ENCODE results near the gene CD79A.

CD79A gene

DNA sequence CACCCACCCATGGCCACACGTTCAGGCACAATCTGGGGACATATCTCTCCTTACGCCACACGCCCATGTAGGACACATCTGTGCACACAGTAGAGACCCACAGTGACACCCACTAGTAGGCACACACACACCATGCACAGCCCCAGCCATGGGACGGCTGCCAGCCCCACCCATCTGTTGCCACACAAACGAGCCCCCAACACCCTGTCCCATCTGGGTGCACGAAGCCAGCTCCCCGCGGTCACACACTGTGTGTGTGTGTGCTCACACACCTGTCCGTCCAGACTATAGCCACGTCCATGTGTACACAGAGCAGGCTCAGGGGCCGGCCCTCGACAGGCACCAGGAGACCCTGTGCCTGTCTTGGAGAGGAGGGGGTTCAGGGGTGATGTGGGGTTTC is 40.6 kb downstream of the CD79A start:
- no peak for DNase-seq (ENCODE audit: extremely low read depth in 1 of 2, low read depth in 1 of 2)

- DNase-seq (ENCODE audit: extremely low read depth in 1 of 2, low read depth in 1 of 2): no peak
Measured at GRCh38 chr19:41918095-41918494, 41.0 kb downstream of the CD79A start.

GRCh38 chr19:41918653-41919244 is 41.7 kb downstream of the CD79A start:
- DNase-seq (ENCODE audit: extremely low read depth in 1 of 2, low read depth in 1 of 2): no peak

DNA sequence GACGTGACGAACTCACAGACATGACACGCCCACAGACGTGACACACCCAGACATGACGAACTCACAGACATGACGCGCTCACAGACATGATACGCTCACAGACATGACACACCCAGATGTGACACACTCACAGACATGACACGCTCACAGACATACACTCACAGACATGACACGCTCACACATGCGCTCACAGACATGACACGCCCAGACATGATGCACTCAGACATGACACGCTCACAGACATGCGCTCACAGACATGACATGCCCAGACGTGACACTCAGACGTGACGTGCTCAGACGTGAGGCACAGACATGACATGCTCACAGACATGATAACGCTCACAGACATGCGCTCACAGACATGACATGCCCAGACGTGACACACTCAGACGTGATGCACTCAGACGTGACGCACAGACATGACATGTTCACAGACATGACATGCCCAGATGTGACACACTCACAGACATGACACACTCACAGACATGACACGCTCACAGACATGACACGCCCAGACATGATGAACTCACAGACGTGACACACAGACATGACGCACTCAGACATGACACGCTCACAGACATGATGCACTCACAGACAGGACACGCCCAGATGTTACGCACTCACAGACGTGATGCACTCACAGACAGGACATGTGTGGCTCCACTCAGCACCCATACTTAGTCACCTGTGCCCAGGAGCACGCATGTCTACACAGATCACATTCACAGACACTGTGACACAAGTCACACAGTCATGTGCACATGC is 43.1 kb downstream of the CD79A start:
- no peak for DNase-seq (ENCODE audit: extremely low read depth in 1 of 2, low read depth in 1 of 2)

GRCh38 chr19:41920882-41921576 is 44.0 kb downstream of the CD79A start:
- DNase-seq (ENCODE audit: extremely low read depth in 1 of 2, low read depth in 1 of 2): no peak

DNA sequence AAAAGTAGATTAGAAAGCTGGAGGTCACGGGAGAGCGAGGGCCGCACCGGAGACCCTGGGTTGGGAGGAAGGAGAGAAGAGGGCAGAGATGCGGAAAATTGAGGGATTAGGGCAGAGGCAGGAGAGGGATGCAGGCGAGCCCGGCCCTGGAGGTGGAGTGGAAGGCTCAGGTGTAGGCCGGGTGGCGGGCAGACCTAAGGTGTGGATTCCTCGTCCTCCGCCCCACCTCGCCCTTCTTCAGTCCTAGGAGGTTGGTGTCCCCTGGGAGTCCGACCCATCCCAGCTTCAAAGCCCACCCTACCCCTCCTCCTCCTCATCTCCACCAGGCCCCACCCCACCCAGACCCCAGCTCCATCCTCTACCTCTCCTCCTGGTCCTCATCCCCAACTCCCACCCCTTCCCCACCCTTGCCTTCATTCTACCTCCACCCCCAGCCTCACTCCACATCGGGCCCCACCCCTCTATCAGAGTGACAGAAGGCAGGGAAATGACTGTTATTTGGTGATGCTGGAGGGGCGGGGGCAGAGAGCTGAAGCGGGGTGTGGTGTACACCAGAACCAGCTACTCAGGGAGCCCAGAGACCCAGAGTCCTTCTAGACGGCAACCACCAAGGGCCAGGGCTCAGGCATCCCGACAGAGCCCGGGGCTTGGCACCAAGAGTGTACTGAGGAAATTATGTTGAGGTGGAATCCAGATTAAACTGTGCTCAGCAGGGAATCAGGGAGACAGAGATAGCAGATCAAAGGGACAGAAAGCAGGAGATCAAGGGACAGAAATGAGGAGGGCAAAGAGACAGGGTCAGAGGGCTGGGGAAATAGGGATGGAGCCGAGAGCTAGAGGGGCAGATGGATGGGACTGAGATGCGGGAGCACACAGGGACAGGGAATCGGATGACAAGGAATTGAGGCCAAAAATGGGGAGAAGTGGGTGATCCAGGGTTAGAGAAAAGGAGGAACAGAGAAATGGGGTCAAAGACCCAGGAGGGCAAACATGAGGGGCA is 44.8 kb downstream of the CD79A start:
- DNase-seq (ENCODE audit: extremely low read depth in 1 of 2, low read depth in 1 of 2): no peak

- DNase-seq (ENCODE audit: extremely low read depth in 1 of 2, low read depth in 1 of 2): no peak
Measured at GRCh38 chr19:41922585-41922984, 45.5 kb downstream of the CD79A start.

GRCh38 chr19:41923045-41923788 is 46.1 kb downstream of the CD79A start:
- no peak for DNase-seq (ENCODE audit: extremely low read depth in 1 of 2, low read depth in 1 of 2)

GRCh38 chr19:41924151-41925145 is 47.4 kb downstream of the CD79A start:
- DNase-seq (ENCODE audit: extremely low read depth in 1 of 2, low read depth in 1 of 2): no peak

DNA sequence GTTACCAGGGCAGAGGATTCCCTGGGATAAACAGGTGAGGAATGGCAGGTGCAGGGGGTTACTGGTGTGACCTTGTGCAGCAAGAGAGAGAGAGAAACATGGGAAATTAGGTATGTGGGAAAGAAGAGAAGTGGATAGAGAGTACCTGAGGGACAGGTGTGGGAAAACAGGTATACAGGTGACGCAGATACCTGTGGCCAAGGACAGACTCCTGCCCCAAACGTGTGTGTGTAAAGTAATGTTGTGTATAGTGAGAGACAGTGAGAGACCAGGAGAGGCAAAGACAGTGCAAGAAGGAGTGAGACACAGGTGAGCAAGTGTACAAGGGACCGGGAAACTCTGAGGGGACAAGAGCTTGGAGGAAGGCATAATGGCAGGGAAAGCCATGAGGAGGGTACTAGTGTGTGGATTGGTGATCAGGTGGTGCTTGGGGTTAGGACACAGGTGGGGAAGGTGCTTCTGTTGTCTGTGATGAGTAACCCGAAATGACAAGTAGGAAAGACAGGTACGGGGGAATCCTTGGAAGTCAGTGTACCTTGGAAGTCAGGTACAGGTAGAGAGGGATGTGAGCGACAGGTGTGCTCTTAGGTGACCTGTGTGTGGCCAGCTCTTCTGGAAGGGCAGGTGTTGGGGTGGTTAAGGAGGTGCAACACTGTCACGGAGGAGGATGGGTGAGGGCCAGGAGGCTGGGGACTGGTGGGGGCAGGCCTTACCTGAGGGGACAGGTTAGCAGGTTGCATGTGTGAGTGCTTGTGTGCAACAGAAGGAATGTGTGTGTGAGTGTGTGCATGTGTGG is 48.3 kb downstream of the CD79A start:
- DNase-seq (ENCODE audit: extremely low read depth in 1 of 2, low read depth in 1 of 2): no peak

DNA sequence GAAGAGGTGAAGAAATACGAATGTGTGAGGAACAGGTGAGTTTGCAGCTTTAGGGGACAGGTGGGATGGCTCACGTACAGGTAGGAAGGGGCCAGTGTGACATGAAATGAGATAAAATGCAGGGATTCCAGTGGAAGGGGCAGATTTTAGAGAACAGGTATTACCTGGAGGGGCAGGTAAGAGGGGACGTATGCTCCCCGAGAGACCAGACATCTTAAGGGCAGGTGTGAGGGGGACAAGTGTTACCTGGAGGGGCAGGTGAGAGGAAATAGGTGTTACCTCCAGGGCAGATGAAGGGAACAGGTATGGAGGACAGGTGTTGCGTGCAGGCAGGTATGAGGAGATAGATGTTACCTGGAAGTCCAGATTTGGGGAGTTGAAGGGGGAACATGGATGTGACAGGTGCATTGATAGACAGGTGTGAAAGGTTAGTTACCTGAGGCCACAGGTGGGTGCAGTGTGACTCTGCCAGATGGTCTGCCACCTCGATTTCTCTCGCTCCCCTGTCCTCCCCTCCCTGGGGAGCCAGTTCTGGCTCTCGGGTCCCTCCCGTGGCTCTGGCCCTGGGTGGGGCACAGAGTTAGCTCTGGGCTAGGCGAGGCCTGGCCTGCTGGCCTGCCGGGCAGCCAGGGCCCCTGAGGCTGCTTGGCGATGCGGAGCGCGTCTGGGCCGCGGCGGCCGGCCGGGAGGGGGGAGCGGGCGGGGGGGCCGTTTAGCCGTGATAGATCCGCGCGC is 49.1 kb downstream of the CD79A start:
- no peak for DNase-seq (ENCODE audit: extremely low read depth in 1 of 2, low read depth in 1 of 2)

DNA sequence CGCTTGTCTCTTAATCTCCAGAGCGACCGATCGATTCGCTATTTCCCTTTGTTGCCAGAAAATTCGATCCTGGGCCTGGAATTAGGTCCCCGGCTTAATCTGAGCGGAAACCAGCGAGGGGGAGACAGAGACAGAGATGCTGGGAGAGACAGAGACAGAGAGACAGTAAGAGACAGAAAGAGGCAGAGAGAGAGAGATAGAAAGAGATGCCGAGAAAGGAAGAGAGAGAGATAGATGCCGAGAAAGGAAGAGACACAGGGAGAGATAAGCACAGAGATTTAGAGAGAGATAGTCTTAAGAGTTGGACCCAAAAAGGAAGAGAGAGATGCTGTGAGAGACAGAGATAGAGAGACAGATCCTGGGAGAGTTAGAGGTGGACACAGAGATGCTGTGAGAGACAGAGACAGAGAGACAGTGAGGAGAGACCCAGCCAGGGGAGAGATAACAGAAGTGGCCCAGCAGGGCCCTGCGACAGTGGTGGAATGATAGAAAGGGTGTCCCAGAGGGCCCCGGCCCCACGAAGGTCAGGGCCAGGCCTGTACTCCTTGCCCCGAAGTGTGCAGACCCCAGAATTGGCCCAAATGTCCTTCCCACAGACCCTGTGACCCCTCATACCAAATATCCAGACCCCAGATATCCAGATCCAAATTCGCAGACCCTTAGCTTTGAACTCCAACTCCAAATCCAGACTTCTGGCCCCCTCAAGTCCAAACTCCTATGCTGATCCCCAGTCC is 49.9 kb downstream of the CD79A start:
- no peak for DNase-seq (ENCODE audit: extremely low read depth in 1 of 2, low read depth in 1 of 2)

GRCh38 chr19:41927497-41928192 is 50.6 kb downstream of the CD79A start:
- no peak for DNase-seq (ENCODE audit: extremely low read depth in 1 of 2, low read depth in 1 of 2)

DNA sequence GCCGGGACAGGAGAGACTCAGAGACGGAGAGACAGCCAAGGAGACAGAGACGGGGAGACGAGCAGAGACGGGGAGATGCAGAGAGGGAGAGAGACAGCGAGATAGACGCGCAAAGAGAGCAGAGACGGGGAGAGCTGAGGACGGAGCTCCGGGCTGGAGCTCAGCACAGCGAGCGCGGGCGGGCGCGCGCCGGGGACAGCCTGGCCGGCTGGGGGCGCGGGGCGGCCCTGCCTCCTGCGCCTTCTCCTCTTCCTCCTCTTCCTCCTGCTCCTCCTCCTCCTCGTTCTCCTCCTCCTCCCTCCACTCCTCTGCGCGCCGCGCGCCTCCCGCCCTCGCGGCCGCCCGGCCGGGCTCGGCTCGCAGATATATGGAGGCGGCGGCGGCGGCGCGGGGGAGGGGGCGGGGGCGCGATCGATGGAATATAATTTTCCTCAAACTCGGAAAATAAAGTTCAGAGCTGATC is 51.2 kb downstream of the CD79A start, which contains the start of gene ERFL:
Gene ERFL, minus strand, starts transcription at position 229 of the 463 bp plus-strand sequence. CDS start 15,530 bp downstream, outside the sequence.
- DNase-seq (ENCODE audit: extremely low read depth in 1 of 2, low read depth in 1 of 2): no peak

GRCh38 chr19:41928754-41929535 is 51.9 kb downstream of the CD79A start:
- DNase-seq (ENCODE audit: extremely low read depth in 1 of 2, low read depth in 1 of 2): no peak
